PFSK-1 (cell line): ENCODE measurements around the gene CRX.
A peak's percentile ranks its signal among the peaks of the same experiment; 100 is the strongest.

Source experiments
- FOXP2 ChIP-seq: optimal IDR thresholded peaks from 2 replicates; pipeline ENCODE3; 2011; ENCODE audit warnings: borderline replicate concordance, control low read depth, inconsistent platforms; ENCODE audit not compliant: insufficient read depth; ENCODE audit errors: extremely low read length, extremely low read depth
- POLR2AphosphoS5 ChIP-seq: IDR thresholded peaks from 2 replicates; pipeline ENCODE4 v1.6.1; 2012; ENCODE audit warnings: low read depth, mild to moderate bottlenecking, control low read depth, low read length, moderate library complexity
- SIN3A ChIP-seq: IDR thresholded peaks from 2 replicates; pipeline ENCODE4 v1.6.1; 2012; ENCODE audit warnings: mild to moderate bottlenecking, low read length, moderate library complexity, borderline replicate concordance; ENCODE audit not compliant: insufficient read depth
- TAF1 ChIP-seq: IDR thresholded peaks from 2 replicates; pipeline ENCODE4 v1.6.1; 2012; ENCODE audit warnings: low read length, control low read depth, borderline replicate concordance; ENCODE audit not compliant: insufficient read depth
- TF ChIP-seq, protein P1 (sequence below), 2 experiments: IDR thresholded peaks; 2 replicates each; pipeline versions ENCODE4 v1.6.1 to v1.8.0; 2011 to 2012; ENCODE audit warnings: low read depth in 2 of 2, low read length in 2 of 2, control low read depth in 1 of 2, inconsistent platforms in 1 of 2, mild to moderate bottlenecking in 1 of 2, moderate library complexity in 1 of 2; ENCODE audit not compliant: insufficient read depth in 1 of 2

CRX gene

DNA sequence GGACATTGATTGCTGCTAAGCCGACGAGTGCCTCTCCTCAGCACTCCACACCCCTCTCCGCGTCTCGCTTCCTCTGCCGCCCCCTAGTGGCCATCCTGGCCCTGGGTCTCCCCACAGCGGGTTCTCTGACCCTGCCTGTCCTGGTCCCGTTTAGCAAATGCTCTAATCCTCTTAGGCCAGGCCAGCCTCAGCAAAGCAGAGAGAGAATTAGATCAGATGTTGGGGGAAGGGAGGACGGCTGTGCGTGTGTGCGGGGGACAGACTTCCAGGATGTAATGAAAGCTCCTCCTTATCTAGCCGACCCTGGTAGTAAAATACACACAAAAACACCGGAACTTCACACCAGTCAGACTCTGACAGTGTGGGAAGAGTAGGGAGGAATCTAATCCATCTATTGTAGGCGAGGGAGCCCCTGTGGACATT, 41.8 kb downstream of the CRX start:
- peak; percentile 50 for TF ChIP-seq FOXP2
- no peak for TF ChIP-seq POLR2AphosphoS5

DNA sequence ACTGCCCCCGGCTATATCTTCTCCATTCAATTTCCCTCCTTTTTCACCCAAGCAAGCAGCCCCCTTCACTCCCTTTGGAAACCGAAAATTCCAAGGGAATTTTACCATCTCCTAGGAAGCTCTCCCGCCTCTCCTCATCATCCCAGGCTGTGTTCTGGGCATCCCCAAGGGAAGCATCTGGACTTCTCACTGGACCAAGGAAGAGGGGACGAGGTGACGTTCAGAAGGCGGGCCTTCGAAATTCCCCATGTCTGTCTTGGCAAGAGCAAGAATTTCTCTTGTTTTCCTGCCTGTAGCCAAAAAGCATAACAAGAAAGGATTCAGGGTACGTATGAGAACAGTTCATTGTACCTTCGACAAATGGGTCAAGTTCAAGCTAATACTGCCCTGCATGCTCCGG, 43.4 kb downstream of the CRX start:
- TF ChIP-seq TAF1 (no peak), POLR2AphosphoS5 (no peak), SIN3A (no peak), FOXP2 (no peak)
- TF ChIP-seq, protein P1, sequence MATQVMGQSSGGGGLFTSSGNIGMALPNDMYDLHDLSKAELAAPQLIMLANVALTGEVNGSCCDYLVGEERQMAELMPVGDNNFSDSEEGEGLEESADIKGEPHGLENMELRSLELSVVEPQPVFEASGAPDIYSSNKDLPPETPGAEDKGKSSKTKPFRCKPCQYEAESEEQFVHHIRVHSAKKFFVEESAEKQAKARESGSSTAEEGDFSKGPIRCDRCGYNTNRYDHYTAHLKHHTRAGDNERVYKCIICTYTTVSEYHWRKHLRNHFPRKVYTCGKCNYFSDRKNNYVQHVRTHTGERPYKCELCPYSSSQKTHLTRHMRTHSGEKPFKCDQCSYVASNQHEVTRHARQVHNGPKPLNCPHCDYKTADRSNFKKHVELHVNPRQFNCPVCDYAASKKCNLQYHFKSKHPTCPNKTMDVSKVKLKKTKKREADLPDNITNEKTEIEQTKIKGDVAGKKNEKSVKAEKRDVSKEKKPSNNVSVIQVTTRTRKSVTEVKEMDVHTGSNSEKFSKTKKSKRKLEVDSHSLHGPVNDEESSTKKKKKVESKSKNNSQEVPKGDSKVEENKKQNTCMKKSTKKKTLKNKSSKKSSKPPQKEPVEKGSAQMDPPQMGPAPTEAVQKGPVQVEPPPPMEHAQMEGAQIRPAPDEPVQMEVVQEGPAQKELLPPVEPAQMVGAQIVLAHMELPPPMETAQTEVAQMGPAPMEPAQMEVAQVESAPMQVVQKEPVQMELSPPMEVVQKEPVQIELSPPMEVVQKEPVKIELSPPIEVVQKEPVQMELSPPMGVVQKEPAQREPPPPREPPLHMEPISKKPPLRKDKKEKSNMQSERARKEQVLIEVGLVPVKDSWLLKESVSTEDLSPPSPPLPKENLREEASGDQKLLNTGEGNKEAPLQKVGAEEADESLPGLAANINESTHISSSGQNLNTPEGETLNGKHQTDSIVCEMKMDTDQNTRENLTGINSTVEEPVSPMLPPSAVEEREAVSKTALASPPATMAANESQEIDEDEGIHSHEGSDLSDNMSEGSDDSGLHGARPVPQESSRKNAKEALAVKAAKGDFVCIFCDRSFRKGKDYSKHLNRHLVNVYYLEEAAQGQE (IDR thresholded peaks at IDR 0.05; ENCODE audit: insufficient read depth in 1 of 2, low read depth in 2 of 2, low read length in 2 of 2), result no peak

DNA sequence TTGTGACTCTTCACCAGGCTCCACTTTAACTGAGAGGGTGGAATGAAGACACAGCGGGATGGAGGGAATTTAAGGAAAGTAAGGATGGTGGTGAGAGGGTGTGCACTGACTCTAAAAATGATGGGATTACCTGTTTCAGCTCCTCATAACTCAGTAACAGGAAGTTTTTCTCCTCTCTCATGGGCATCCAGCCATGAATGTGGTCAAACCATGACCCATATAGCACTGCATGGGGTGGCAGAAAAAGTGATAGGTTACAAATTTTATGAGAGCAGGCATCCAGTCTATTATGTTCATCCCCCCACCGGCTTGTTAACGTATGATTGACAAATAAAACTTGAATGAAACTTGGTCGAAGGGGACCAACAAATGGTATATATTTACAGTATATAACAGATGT, 57.2 kb downstream of the CRX start:
- TF ChIP-seq, protein P1 (IDR thresholded peaks at IDR 0.05; ENCODE audit: insufficient read depth in 1 of 2, low read depth in 2 of 2, low read length in 2 of 2), result no peak
- TF ChIP-seq TAF1 (no peak), POLR2AphosphoS5 (no peak), SIN3A (no peak), FOXP2 (no peak)

DNA sequence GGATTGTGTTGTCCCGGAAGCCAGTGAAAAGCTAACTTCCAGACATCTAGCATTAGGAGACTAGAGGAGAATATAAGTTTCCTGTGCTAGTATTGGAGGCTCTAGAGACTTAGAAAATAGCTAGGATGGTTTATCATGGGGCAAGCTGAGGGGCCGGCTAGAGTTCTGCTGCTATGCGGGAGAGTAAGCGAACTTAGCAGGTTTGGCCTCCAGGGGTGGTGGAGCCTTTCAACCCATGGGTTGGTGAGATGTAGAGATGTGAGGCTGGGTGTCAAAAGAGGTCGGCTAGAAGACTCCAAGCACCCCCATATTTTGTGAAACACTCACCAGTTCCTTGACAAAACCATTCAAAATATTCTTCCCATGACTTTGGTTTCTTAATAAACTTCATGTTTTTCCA, 60.0 kb downstream of the CRX start:
- TF ChIP-seq, protein P1 (IDR thresholded peaks at IDR 0.05; ENCODE audit: insufficient read depth in 1 of 2, low read depth in 2 of 2, low read length in 2 of 2), result no peak
- no peak for TF ChIP-seq TAF1
- TF ChIP-seq POLR2AphosphoS5, result no peak

DNA sequence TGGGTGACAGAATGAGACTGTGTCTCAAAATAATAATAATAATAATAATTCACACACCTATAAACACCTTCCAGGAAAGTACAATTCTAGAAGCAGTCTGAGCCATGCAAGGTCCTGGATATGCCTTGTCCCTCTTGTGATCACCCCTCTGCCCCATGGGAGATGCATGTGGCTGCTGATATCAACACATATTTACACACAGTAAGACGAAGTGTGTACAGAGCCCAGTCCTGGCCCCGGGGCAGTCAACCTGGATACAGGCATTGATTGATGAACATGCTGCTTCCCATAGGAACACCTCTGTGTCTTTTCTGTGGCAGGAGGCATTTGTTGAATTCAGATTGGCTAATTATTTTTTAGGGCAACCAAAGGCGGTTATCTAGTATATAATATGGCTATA, 61.2 kb downstream of the CRX start:
- TF ChIP-seq, protein P1 (IDR thresholded peaks at IDR 0.05; ENCODE audit: insufficient read depth in 1 of 2, low read depth in 2 of 2, low read length in 2 of 2), result no peak
- TF ChIP-seq FOXP2, result no peak
- no peak for TF ChIP-seq SIN3A
- no peak for TF ChIP-seq TAF1
- TF ChIP-seq POLR2AphosphoS5, result no peak
